ENCODE results near the gene TRPM1.

Gene TRPM1

DNA sequence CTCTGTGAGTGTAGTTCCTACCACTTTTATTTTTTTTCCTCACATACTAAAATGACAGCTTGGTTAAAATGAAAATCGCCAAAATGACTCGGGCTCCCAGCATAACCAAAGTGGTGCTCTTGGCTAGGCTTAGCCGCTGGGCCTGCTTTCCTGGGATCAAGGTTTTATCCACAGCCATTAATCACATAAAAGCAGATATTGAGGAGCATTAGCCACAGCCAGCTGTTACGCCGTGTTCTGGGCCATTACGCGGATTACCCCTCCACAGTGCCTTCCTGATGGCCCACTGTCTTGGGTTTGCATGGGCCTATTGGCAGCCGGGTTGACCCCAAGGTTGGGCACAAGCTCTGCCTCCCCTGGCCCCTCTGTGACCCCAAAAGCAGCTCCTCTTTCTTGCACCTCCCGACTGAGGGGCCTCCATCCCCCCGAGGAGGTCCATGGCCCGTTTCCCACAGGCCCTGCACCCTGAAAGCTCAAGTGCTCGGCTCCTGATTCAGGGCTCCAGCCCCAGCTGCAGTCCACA, 30.4 kb upstream of the TRPM1 start:
- no peak for TF ChIP-seq POLR2A (IDR thresholded peaks at IDR 0.05; ENCODE audit: low read depth, low read length)
- FAIRE-seq = no peak
- no peak for DNase-seq (ENCODE audit: insufficient read length, low spot score)

DNA sequence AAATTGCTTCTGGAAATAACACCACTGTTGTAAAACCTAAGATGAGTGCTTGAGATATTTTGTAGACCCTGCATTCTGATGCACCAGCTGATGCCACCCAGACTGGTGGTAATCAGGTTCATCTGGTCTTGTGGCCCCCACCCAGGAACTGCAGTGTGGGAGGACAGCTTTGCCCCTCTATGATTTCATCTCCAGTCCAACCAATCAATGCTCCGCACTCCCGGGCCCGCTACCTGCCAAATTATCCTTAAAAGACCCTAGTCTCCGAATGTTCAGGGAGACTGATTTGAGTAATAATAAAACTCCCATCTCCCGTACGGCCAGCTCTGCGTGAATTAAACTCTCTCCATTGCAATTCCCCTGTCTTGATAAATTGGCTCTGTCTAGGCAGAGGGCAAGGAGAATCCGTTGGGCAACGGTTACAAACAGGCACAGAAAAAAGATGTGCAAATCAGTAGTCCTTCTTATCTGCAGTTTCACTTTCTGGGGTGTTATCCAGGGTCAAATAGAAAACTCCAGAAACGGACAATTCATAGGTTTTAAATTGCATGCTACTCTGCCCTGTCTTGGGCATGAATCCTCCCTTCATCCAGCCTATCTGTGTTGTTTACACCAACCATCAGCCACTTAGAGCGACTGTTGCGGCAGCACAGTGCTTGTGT, 29.2 kb upstream of the TRPM1 start:
- no peak for DNase-seq (ENCODE audit: insufficient read length, low spot score)
- FAIRE-seq = no peak
- no peak for TF ChIP-seq POLR2A (IDR thresholded peaks at IDR 0.05; ENCODE audit: low read depth, low read length)

DNA sequence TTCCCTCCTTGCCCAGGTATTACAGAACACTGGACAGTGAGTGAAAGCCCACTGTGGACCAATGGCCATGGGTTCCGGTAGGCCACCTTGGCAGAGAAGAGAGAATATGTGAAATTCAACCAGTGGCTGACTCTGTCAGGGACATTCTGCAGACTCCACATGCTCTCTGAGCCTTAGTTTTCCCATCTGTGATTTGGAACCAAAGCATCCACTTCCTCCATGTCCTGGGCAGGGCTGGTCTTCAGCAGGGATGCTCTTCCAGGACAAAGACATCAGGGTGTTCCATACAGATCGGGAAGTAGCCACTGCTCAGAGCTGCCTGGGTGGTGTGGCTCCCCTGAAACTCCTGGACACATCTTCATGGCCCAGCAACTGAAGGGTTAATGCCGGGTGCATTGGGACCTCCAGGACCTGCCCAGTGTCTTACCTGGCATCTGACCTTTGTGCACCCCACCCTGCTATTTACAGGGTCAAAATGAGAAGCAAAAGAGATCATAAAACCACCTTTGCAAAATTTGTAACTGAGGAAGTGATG, 28.3 kb upstream of the TRPM1 start:
- no peak for DNase-seq (ENCODE audit: insufficient read length, low spot score)
- TF ChIP-seq POLR2A (IDR thresholded peaks at IDR 0.05; ENCODE audit: low read depth, low read length) = no peak
- FAIRE-seq = no peak

DNA sequence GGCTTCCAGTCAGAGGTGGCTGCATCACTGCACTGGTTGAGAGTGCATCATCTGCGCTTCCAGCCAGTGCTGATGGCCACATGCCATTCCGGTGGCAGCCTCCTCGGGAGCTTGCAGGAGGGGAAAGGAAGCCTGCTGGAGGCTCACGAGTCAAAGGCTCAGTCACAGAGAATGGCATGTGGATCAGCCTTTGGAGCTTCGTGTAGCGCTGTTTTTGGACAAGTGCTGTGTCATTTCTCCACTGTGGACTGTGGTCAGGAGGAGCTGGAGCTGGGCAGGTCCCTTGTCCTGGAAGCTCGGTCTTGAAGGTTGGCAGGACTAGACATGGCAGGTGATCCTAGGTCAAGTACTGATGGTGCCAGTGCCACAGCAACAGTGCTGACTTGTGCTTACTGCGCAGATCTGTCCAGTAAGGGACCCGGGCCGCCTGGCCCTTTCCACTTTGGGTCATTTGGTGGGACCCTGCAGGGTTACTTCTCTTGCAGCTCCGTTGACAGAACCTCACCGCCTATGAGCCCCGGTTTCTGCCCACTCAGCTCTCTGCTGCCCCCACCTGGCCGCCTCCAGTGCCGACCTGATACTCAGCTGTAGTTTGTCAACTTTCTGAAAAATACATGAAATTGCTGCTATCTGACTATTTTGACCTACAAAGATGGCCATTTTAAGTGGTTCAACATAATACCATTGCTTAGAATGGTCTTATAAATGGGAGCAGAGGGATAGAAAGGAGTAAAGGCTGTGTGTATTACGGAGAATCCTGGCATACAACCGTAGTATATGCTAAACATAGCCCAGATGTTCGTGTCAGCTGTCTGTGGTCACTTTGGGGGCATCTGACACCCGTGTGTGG, 27.6 kb upstream of the TRPM1 start:
- TF ChIP-seq POLR2A (IDR thresholded peaks at IDR 0.05; ENCODE audit: low read depth, low read length) = no peak
- FAIRE-seq (no peak), DNase-seq (ENCODE audit: insufficient read length, low spot score) (peak; percentile 46)

DNA sequence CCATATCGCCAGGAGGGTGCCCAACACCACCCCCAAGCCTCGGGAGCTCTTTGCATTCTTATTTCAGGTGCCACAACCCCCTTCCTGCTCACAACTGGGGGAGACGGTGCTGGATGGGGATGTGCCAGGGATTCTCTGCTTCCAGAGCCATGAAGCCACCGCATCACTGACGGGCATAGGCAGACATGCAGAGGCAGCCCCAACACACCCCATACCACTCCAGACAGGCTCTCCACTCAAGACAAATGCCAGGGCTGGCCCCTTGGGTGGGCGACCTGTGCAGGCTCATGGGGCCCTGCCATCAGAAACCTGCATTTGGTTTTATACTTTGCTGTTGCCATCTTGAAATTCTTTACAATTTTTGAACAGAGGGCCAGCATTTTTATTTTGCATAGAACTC, 27.0 kb upstream of the TRPM1 start:
- DNase-seq (ENCODE audit: insufficient read length, low spot score) = no peak
- no peak for FAIRE-seq

DNA sequence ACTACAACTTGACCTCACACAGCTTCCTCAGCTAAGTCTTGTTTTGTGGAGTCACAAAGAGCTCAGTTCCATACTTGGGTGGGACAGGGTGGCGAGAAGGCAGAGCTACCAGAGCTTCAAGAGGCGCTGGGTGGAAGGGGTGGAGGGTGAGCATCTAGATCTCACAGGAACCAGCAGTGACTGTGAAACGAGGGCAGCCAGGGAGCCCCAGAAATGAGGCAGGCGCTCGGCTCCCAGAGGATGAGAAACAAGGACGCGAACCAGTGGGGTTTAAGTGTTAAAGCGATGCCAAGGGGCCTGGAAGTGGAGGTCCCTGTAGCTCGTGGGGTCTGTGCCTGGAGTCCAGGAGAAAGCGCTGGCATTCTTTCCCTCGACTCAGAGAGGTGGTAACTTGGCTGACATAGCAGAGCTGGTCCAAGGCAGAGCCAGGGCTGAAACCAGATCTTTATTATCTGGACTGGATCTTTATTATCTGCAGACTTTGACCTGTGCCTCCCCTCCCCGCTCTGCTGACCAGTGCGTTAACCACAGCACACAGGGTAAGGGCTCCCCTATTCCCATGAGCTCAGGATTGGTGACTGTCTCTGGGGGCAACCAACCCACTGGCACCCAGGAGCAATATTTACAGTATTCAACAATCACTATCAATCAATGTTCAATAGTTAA, 26.2 kb upstream of the TRPM1 start:
- TF ChIP-seq POLR2A (IDR thresholded peaks at IDR 0.05; ENCODE audit: low read depth, low read length) = no peak
- no peak for FAIRE-seq
- DNase-seq (ENCODE audit: insufficient read length, low spot score) = no peak

More for the DNA sequence above, 27.0 kb upstream of the TRPM1 start:
- TF ChIP-seq POLR2A (IDR thresholded peaks at IDR 0.05; ENCODE audit: low read depth, low read length) = no peak

DNA sequence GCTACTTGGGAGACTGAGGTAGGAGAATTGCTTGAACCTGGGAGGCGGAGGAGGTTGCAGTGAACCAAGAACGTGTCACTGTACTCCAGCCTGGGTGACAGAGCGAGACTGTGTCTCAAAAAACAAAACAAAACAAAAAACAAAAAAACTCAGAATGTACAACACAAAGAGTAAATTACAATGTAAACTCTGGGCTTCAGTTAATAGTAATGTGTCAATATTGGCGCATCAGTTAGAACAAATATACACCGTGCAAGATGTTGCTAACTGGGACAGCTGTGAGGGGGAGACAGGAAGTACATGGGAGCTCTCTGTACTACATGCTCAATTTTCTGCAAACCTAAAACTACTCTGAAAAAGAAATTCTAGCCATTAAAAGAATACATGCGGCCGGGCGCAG, 23.5 kb upstream of the TRPM1 start:
- FAIRE-seq = no peak
- no peak for TF ChIP-seq POLR2A (IDR thresholded peaks at IDR 0.05; ENCODE audit: low read depth, low read length)
- DNase-seq (ENCODE audit: insufficient read length, low spot score) = no peak

DNA sequence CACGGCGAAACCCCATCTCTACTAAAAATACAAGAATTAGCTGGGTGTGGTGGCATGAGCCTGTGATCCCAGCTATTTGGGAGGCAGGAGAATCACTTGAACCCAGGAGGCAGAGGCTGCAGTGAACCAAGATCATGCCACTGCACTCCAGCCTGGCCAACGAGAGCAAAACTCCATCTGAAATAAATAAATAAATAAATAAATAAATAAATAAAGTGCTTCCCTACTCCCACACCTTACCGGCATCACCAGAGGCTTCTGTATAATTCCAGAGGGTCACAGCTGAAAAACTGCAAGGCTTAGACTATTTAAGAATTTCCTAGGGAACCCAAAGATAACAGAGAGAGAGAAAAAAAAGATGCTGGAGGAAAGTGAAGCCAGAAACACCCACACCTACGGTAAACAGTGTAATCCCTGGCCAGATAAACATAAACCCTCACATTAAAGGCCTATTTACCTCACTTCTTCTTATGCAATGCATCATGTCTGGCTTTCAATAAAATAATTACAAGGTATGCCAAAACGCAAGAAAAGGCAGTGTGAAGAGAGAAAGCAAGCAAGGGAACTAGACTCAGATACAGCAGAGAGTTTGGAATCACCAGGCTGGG, 15.0 kb upstream of the TRPM1 start:
- FAIRE-seq = no peak
- no peak for DNase-seq (ENCODE audit: insufficient read length, low spot score)
- TF ChIP-seq POLR2A (IDR thresholded peaks at IDR 0.05; ENCODE audit: low read depth, low read length) = no peak

DNA sequence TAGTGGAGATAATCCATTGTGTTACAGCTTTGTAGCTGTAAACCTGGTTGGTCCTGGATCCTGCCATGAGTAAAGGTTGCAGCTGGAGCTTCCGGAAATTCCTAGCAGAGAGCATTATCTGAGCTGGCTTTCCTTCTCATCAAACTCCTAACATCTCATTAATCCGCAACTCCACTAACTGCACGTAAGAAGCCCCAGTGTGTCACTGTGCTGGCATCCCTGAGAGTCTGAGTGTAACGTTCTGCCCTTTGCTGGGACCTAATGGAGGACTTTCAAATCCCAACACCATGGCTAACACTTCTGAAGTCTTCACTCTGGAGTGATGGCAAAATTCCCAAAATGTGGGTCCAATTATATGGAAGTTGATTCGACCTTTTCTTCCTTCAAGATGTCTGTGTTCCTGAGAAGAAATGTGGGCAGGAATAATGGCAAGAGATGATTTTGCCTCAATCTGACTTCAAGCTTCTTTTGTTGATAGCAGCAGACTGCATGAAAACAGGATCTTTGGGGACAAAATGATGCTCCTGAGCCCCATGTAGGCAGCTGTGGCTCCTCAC, 9.6 kb upstream of the TRPM1 start:
- DNase-seq (ENCODE audit: insufficient read length, low spot score) (no peak), FAIRE-seq (no peak)
- TF ChIP-seq POLR2A (IDR thresholded peaks at IDR 0.05; ENCODE audit: low read depth, low read length) = no peak

DNA sequence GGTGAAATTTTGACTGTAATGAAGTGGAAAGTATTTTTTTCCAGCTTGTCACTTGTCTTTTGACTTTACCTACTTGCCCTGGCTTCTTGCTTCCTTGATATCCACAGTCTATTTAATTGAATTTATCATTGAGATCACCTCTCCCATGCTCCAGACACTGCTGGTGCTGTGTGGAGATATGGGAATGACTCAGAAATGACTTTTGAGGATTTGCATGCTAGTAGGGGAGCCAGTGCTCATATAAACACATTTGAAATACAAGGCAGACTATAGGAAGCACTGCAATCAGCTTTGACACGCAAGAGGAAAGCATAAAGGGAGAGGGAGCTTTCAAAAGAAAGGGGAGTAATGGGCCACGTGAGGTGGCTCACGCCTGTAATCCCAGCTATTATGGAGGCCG, 7.3 kb upstream of the TRPM1 start:
- TF ChIP-seq POLR2A (IDR thresholded peaks at IDR 0.05; ENCODE audit: low read depth, low read length) = no peak
- no peak for FAIRE-seq
- no peak for DNase-seq (ENCODE audit: insufficient read length, low spot score)

DNA sequence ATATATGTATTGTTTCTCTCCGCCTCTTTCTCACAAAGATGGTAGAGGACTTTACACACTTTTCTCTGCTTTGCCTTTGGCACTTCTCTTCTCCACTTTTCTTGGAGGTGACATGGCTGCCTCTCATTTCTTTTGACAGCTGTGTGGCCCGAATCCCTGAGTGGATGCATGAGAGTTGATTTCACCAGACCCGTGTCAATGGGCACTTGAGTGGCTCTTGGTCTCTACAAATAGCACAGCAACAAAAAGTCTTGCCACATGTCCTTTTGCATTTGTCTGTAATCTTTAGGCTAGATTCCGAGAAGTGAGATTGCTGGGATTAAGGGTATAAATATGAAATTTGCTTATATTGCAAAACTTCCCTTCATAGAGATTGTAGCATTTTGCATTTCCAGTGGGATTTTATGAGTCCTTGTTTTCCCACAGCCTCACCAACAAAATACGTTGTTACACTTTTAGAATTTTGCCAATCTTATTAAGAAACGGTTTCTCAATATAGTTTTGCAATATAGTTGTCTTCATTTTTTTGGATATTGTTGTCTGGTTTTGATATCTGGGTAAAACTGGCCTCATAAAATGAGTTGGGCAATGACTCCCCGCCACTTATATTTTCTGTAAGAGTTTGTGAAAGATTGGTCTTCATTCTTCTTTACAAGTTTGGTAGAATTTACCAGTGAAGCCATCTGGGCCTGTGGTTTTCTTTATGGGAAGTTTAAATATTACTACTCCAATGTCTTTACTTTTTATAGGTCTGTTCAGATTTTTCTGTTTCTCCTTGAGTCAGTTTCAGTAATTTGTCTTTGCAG, 5.2 kb upstream of the TRPM1 start:
- no peak for TF ChIP-seq POLR2A (IDR thresholded peaks at IDR 0.05; ENCODE audit: low read depth, low read length)
- FAIRE-seq (no peak), DNase-seq (ENCODE audit: insufficient read length, low spot score) (no peak)

DNA sequence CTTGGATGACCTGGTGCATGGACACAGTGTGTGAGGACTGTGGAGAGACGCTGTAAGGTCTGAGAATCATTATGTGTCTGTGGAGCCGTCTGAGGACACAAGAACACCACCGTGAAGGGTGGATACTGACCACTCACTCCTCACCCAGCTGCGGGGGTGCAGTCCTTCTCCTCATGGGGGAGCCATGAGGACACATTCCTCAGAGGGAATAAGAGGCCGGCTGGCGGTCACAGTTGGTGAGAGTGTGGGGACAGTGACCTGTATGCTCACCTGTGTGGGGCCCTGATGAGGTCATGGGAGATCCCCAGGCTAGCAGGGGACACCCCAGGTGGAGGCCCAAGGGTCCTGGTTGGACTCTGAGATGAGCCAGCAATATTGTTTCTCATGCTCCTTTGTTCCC, 2.5 kb upstream of the TRPM1 start:
- TF ChIP-seq POLR2A (IDR thresholded peaks at IDR 0.05; ENCODE audit: low read depth, low read length) = no peak
- DNase-seq (ENCODE audit: insufficient read length, low spot score) (no peak), FAIRE-seq (no peak)
